T-cell (primary cell): ENCODE measurements around the gene SHISAL1. TPM values are rescaled to one million over a fixed set of nuclear protein-coding genes. Genes with fewer than 3 reads are reported as not detected.

ENCODE experiments used
- ATAC-seq, 4 experiments: fragments of 200-7000 bp in 3 of 4; fragments of 150-1000 bp in 1 of 4; cut with Tn5 transposase; replicated peaks in 1 of 4; 1 replicate in 3 of 4; 2 replicates in 1 of 4; pipeline ENCODE4 v1.10.0; 2021; ENCODE audit warnings: moderate library complexity in 3 of 4, mild to moderate bottlenecking in 2 of 4, moderate number of reproducible peaks in 1 of 4
- CTCF ChIA-PET, 2 donors: fragments of 300-600 bp; sonication (Branson Sonifier 250); formaldehyde crosslinking; loops; one replicate each; lab custom pipeline; 2022; ENCODE audit warnings: antibody characterized with exemption in 2 of 2; lab: Charles Lee
- POLR2A ChIA-PET, 2 donors: fragments of 300-600 bp; sonication (Branson Sonifier 250); formaldehyde crosslinking; loops; one replicate each; lab custom pipeline; 2022; ENCODE audit warnings: antibody characterized with exemption in 2 of 2; lab: Charles Lee
- DNase-seq, 35 experiments: peaks; one replicate each; pipeline versions ENCODE4 v3.0.0 to v3.0.0-alpha.2; 2013 to 2023
- H3K27ac ChIP-seq: one replicate; pipeline ENCODE4 v1.5.1; 2013; ENCODE audit warnings: low read length
- H3K27me3 ChIP-seq, 2 experiments: replicated peaks in 1 of 2; 1 replicate in 1 of 2; 2 replicates in 1 of 2; pipeline versions ENCODE4 v1.6.1 to v1.7.0; 2013; ENCODE audit warnings: low read length in 1 of 2, mixed read lengths in 1 of 2; ENCODE audit not compliant: control insufficient read depth in 2 of 2, insufficient read depth in 2 of 2; ENCODE audit errors: extremely low read depth in 1 of 2
- H3K36me3 ChIP-seq, 2 donors: 1 replicate in 1 of 2; 2 replicates in 1 of 2; pipeline versions ENCODE4 v1.6.1 to v1.7.0; 2013; ENCODE audit warnings: low read length in 1 of 2; ENCODE audit not compliant: control insufficient read depth in 2 of 2, insufficient read depth in 1 of 2; ENCODE audit errors: extremely low read depth in 1 of 2
- H3K4me1 ChIP-seq, 2 experiments: 1 replicate in 1 of 2; 2 replicates in 1 of 2; pipeline versions ENCODE4 v1.6.1 to v1.7.0; 2013; ENCODE audit warnings: low read length in 2 of 2, mixed read lengths in 1 of 2; ENCODE audit not compliant: insufficient read depth in 2 of 2, control insufficient read depth in 1 of 2; ENCODE audit errors: extremely low read depth in 1 of 2
- H3K4me3 ChIP-seq, 2 donors: 1 replicate in 1 of 2; 2 replicates in 1 of 2; pipeline versions ENCODE4 v1.5.1 to v1.7.0; 2013; ENCODE audit warnings: mild to moderate bottlenecking in 2 of 2, low read length in 1 of 2, moderate library complexity in 1 of 2; ENCODE audit not compliant: control insufficient read depth in 1 of 2; ENCODE audit errors: extremely low read depth in 1 of 2
- H3K9me3 ChIP-seq: 2 replicates; pipeline ENCODE4 v1.7.0; 2013
- H3K27ac Mint-ChIP-seq, 2 donors: one replicate each; pipeline ENCODE4 v1.8.0; 2020 to 2021; ENCODE audit warnings: mild to moderate bottlenecking in 2 of 2, mixed read lengths in 2 of 2
- H3K27me3 Mint-ChIP-seq, 2 donors: one replicate each; pipeline ENCODE4 v1.8.0; 2021 to 2022; ENCODE audit warnings: mixed read lengths in 2 of 2
- H3K36me3 Mint-ChIP-seq: one replicate; pipeline ENCODE4 v1.8.0; 2021; ENCODE audit warnings: mixed read lengths
- H3K4me1 Mint-ChIP-seq, 3 donors: one replicate each; pipeline ENCODE4 v1.8.0; 2020 to 2022; ENCODE audit warnings: mixed read lengths in 3 of 3, mild to moderate bottlenecking in 1 of 3
- H3K4me3 Mint-ChIP-seq, 3 donors: one replicate each; pipeline ENCODE4 v1.8.0; 2020 to 2022; ENCODE audit warnings: mild to moderate bottlenecking in 3 of 3, mixed read lengths in 3 of 3, moderate library complexity in 3 of 3
- H3K9me3 Mint-ChIP-seq, 3 donors: one replicate each; pipeline ENCODE4 v1.8.0; 2020 to 2022; ENCODE audit warnings: mixed read lengths in 3 of 3
- WGBS: methylation state at CpG from one replicate; pipeline ENCODE4 v1.1.5; 2013; ENCODE audit warnings: missing lambda C conversion rate; ENCODE audit not compliant: insufficient coverage; 5-methylcytosine and 5-hydroxymethylcytosine counted together
- total RNA-seq, 35 experiments: library from RNA in 6 of 35; stranded (reverse) in 6 of 35; fragments of 120-200 nt in 1 of 35; gene quantifications; one replicate each; pipeline versions ENCODE4 v1.2.1 to v1.2.4 and lab custom pipeline; 2013 to 2026

Gene SHISAL1
- total RNA-seq, 5 donors from 2014 or later (not counting 1 experiment from before 2014, with no cell fraction given): 0.03 to 0.06 TPM; not detected in 3

DNA sequence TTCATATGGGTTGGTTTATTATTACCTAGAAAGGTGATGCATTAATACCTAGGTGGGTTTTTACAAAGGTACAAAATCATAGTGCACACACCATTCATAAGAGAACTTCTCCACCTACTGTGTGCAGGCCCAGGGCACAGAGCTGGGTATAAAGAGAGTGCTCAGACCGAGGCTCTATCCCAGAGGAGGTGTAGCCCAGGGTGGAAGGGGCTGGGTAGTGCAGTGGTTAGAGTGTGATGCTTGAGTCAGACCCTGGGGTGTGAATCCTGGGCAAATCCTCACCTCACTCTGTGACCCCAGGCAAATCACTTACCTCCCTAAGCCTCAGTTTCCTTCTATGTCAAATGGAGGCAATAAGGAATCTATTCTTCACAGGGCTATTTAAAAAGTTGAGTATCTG, 99.8 kb downstream of the SHISAL1 start:
- WGBS: no CpG with 5 or more reads among the region's 1 CpG
- H3K9me3 Mint-ChIP-seq: peaks cover 0 to 16% (median 14%) of the 10 kb centered on the region in 3 donors
- H3K27ac ChIP-seq: no peak overlapping the region
- H3K4me3 Mint-ChIP-seq: no peak overlapping the region
- H3K27me3 Mint-ChIP-seq: no peaks in the 10 kb centered on the region
- H3K9me3 ChIP-seq: no peaks in the 10 kb centered on the region
- no peaks in the 10 kb centered on the region for H3K27me3 ChIP-seq
- no peak overlapping the region for H3K4me3 ChIP-seq
- ATAC-seq (no peak), DNase-seq (no peak)
- H3K27ac Mint-ChIP-seq: no peak overlapping the region
- no peaks in the 10 kb centered on the region for H3K4me1 ChIP-seq
- H3K4me1 Mint-ChIP-seq: peaks cover 0 to 11% (median 2%) of the 10 kb centered on the region in 3 donors
- peaks cover 21% of the 10 kb centered on the region for H3K36me3 Mint-ChIP-seq
- ChIA-PET POLR2A (no interaction called here), CTCF (no interaction called here)
- no peaks in the 10 kb centered on the region for H3K36me3 ChIP-seq

GRCh38 chr22:44211946-44212930, 100.5 kb downstream of the SHISAL1 start:
- ChIA-PET POLR2A (no interaction called here), CTCF (no interaction called here)
- Mint-ChIP-seq H3K27me3 (no peaks in the 10 kb centered on the region), H3K27ac (no peak overlapping the region), H3K4me1 (peaks cover 0 to 12% (median 5%) of the 10 kb centered on the region in 3 donors), H3K9me3 (peaks cover 0 to 16% (median 14%) of the 10 kb centered on the region in 3 donors), H3K36me3 (peaks cover 23% of the 10 kb centered on the region), H3K4me3 (no peak overlapping the region)
- Histone ChIP-seq H3K4me3 (no peak overlapping the region), H3K36me3 (no peaks in the 10 kb centered on the region), H3K27ac (no peak overlapping the region), H3K4me1 (no peaks in the 10 kb centered on the region), H3K9me3 (no peaks in the 10 kb centered on the region), H3K27me3 (no peaks in the 10 kb centered on the region)
- no peak for ATAC-seq
- DNase-seq: no peak
- 72% methylated on average over 6 of the region's 12 CpGs for WGBS

- H3K27ac Mint-ChIP-seq: no peak overlapping the region
Observed at GRCh38 chr22:44211256-44211945, 101.3 kb downstream of the SHISAL1 start.

DNA sequence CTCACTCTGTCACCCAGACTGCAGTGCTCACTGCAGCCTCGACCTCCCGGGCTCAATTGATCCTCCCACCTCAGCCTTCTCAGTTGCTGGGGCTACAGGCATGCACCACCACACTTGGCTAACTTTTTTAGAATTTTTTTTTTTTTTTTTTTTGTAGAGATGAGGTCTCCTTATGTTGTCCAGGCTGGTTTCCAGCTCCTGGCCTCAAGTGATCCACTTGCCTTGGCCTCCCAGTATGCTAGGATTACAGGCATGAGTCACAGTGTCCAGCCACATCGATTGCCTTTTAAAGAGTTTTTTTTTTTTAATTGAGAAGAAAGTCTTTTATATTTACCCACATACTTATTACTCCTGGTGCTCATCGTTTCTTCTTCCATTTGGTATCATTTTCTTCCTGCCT, 102.0 kb downstream of the SHISAL1 start:
- Histone ChIP-seq H3K27ac (no peak overlapping the region), H3K36me3 (peaks cover 0 to 6% of the 10 kb centered on the region in 2 donors), H3K27me3 (no peaks in the 10 kb centered on the region), H3K4me3 (no peak overlapping the region), H3K4me1 (peaks cover 0 to 4% of the 10 kb centered on the region in 2 experiments), H3K9me3 (no peaks in the 10 kb centered on the region)
- DNase-seq (no peak), ATAC-seq (no peak)
- CTCF ChIA-PET: no interaction called here
- Mint-ChIP-seq H3K27me3 (no peaks in the 10 kb centered on the region), H3K9me3 (peaks cover 0 to 16% (median 14%) of the 10 kb centered on the region in 3 donors), H3K4me1 (peaks cover 0 to 12% (median 6%) of the 10 kb centered on the region in 3 donors), H3K36me3 (peaks cover 23% of the 10 kb centered on the region), H3K27ac (no peak overlapping the region), H3K4me3 (no peak overlapping the region)
- POLR2A ChIA-PET: interaction anchor here in 1 of 2 donors (0.6 kb wide), 1 partner anchor 266 kb away, joined by 4 read pairs; no protein-coding TSS in a partner anchor
- WGBS: no CpG with 5 or more reads among the region's 4 CpGs

More at GRCh38 chr22:44211256-44211945, 101.3 kb downstream of the SHISAL1 start:
- no peak for ATAC-seq
- H3K4me1 Mint-ChIP-seq: peaks cover 0 to 12% (median 5%) of the 10 kb centered on the region in 3 donors
- Histone ChIP-seq H3K36me3 (no peaks in the 10 kb centered on the region), H3K27me3 (no peaks in the 10 kb centered on the region), H3K9me3 (no peaks in the 10 kb centered on the region), H3K27ac (no peak overlapping the region), H3K4me3 (no peak overlapping the region), H3K4me1 (peaks cover 0 to 4% of the 10 kb centered on the region in 2 experiments)
- ChIA-PET CTCF (no interaction called here), POLR2A (no interaction called here)
- 98% methylated on average over 5 of the region's 6 CpGs for WGBS
- H3K27me3 Mint-ChIP-seq: no peaks in the 10 kb centered on the region
- H3K4me3 Mint-ChIP-seq: no peak overlapping the region
- peaks cover 0 to 16% (median 14%) of the 10 kb centered on the region in 3 donors for H3K9me3 Mint-ChIP-seq
- peaks cover 23% of the 10 kb centered on the region for H3K36me3 Mint-ChIP-seq
- no peak for DNase-seq

DNA sequence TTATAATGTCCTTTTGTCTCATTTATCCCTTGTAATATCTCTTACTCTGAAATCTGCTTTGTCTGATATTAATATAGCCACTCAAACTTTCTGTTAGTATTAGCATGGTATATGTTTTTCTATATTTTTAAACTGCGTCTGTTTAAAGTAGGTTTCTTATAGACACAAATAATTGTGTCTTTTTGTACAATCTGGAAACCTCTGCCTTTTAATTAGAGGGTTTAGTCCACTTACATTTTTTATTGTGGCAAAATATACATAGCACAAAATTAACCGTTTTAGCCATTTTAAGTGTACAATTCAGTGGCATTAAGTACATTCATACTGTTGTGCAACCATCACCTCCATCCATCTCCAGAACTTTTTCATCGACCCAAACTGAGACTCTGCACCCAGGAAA, 103.4 kb downstream of the SHISAL1 start:
- Histone ChIP-seq H3K4me3 (no peak overlapping the region), H3K36me3 (peaks cover under 1 to 11% of the 10 kb centered on the region in 2 donors), H3K27ac (no peak overlapping the region), H3K4me1 (peaks cover 0 to 4% of the 10 kb centered on the region in 2 experiments), H3K9me3 (no peaks in the 10 kb centered on the region), H3K27me3 (no peaks in the 10 kb centered on the region)
- Mint-ChIP-seq H3K4me3 (no peak overlapping the region), H3K27me3 (no peaks in the 10 kb centered on the region), H3K36me3 (peaks cover 23% of the 10 kb centered on the region), H3K27ac (no peak overlapping the region), H3K9me3 (peaks cover 0 to 16% (median 14%) of the 10 kb centered on the region in 3 donors), H3K4me1 (peaks cover 0 to 12% (median 9%) of the 10 kb centered on the region in 3 donors)
- DNase-seq (no peak), ATAC-seq (no peak)
- ChIA-PET POLR2A (no interaction called here), CTCF (no interaction called here)
- WGBS: 20% methylated on average over 1 of the region's 3 CpGs

- Histone ChIP-seq H3K36me3 (peaks cover 3 to 21% of the 10 kb centered on the region in 2 donors), H3K9me3 (no peaks in the 10 kb centered on the region), H3K4me3 (no peak overlapping the region), H3K27me3 (no peaks in the 10 kb centered on the region), H3K4me1 (peaks cover 0 to 4% of the 10 kb centered on the region in 2 experiments), H3K27ac (no peak overlapping the region)
- H3K27ac Mint-ChIP-seq: peak overlapping the region in 1 of 2 donors; percentile 11
- H3K27me3 Mint-ChIP-seq: no peaks in the 10 kb centered on the region
- DNase-seq: no peak
- no peak for ATAC-seq
- CTCF ChIA-PET: no interaction called here
- H3K36me3 Mint-ChIP-seq: peaks cover 31% of the 10 kb centered on the region
- WGBS: 100% methylated on average over 1 of the region's 4 CpGs
- H3K4me1 Mint-ChIP-seq: peaks cover under 1 to 12% (median 12%) of the 10 kb centered on the region in 3 donors
- H3K4me3 Mint-ChIP-seq: no peak overlapping the region
- peaks cover 0 to 16% (median 14%) of the 10 kb centered on the region in 3 donors for H3K9me3 Mint-ChIP-seq
- POLR2A ChIA-PET: no interaction called here
Observed at GRCh38 chr22:44207981-44208317, 104.8 kb downstream of the SHISAL1 start.
